ENCODE measurements around the gene MAP3K2. TPM values are rescaled to one million over a fixed set of nuclear protein-coding genes. Genes with fewer than 3 reads are reported as not detected.

MAP3K2 gene, protein sequence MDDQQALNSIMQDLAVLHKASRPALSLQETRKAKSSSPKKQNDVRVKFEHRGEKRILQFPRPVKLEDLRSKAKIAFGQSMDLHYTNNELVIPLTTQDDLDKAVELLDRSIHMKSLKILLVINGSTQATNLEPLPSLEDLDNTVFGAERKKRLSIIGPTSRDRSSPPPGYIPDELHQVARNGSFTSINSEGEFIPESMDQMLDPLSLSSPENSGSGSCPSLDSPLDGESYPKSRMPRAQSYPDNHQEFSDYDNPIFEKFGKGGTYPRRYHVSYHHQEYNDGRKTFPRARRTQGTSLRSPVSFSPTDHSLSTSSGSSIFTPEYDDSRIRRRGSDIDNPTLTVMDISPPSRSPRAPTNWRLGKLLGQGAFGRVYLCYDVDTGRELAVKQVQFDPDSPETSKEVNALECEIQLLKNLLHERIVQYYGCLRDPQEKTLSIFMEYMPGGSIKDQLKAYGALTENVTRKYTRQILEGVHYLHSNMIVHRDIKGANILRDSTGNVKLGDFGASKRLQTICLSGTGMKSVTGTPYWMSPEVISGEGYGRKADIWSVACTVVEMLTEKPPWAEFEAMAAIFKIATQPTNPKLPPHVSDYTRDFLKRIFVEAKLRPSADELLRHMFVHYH
- total RNA-seq (20.5 and 25.7 TPM in 2 replicates), polyA plus RNA-seq (2.6 and 3.4 TPM in 2 replicates), polyA minus RNA-seq (14.2 and 20.6 TPM in 2 replicates), Bru-seq, nascent RNA (percentile 85 among the genes with signal in this experiment), BruChase-seq, experiment 1, labeled RNA remaining after a 6-hour chase (percentile 81 among the genes with signal in this experiment), BruChase-seq, experiment 2, labeled RNA remaining after a 2-hour chase (percentile 88 among the genes with signal in this experiment)
- 3.4 TPM in 2 replicates for polyA plus RNA-seq (2011; cell fraction: cytosol; rRNA removed)
- polyA plus RNA-seq (2011; cell fraction: nucleus; rRNA removed): 11.8 and 12.3 TPM in 2 replicates
- 7.5 and 7.7 TPM in 2 replicates for polyA plus RNA-seq (2012)
- polyA minus RNA-seq (2011; cell fraction: cytosol; rRNA and poly(A)+ RNA removed): 39.7 TPM
- 20.2 and 21.3 TPM in 2 replicates for polyA minus RNA-seq (2011; cell fraction: nucleus; rRNA and poly(A)+ RNA removed)
- long read RNA-seq, partial matches to known transcripts: 2 of 13 reads
- long read RNA-seq, other reads (novel, unspliced or antisense): 11 of 13 reads

DNA sequence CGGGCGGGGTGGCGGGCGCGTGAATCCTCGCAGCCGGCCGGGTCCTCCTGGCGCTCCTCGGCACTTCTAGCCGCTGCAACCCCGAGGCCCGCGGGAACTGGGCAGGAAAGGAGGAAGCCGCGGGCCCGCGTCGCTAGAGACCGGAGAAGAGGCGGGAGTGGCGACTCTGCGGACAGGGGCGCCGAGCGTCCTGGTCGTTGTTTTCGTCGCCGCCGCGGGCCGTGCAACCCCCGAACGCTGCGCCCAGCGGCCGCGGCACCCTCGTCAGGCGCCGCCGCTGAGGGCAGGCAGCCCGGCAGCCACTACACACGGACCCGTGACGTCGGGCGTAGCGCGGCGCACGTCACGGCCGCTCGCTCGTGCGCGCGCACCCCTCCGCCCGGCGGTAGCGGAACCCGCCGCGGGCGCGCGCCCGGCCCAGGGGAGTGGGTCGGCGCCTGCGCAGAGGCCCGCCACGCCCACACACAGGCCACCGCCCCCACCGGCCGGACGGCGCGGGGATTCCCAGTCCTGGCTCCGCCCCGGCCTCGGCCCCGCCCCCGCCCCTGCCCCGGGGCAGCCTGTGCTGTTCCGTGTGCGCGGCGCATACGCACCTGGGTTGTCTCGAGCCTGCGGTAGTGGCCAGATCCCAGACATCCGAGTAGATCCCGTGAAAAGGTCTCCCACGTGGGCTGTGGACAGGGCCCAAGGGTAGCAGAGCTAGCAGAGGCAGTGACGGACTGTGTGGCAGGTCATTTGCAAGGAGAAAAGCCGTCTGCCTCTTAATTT is at the start of gene MAP3K2:
Gene MAP3K2, minus strand, starts transcription at position 321 of the 768 bp plus-strand sequence. CDS start 44,846 bp downstream, outside the sequence.
- H4K20me1 ChIP-seq (replicated peaks; ENCODE audit: control insufficient read depth, extremely low read depth, insufficient read depth, low read length): no peaks in the 10 kb centered on the region
- H3K9me1 ChIP-seq (replicated peaks; ENCODE audit: control insufficient read depth, extremely low read depth, insufficient read depth, low read length): no peaks in the 10 kb centered on the region
- FAIRE-seq: peak; percentile 90
- intact Hi-C loops (cut with micrococcal nuclease): loop anchor here (1.0 to 5.0 kb wide), 4 partner anchors 10 to 323 kb away; no protein-coding TSS in a partner anchor
- dilution Hi-C loops (cut with MboI; ENCODE audit: extremely low pct_ligation_motif_present, low sequenced_read_pairs): no loop called here
- peaks cover 24% of the 10 kb centered on the region for H3K4me1 ChIP-seq (ENCODE audit: control insufficient read depth, extremely low read depth, insufficient read depth, low read length)
- no TSS peak for BruUV-seq (replicated peaks)
- peak; percentile 91 for DNase-seq (ENCODE audit: low read depth, low spot score)
- H3K9me3 ChIP-seq (replicated peaks; ENCODE audit: control insufficient read depth, insufficient read depth, low read length): no peaks in the 10 kb centered on the region
- H2AFZ ChIP-seq (ENCODE audit: low read depth, low read length): peak within 1 kb of the TSS; percentile 98
- POLR2A ChIA-PET: no interaction called here
- peak within 1 kb of the TSS; percentile 69 to 77 (median 75) for H3K4me3 ChIP-seq (replicated peaks in 1 of 3; ENCODE audit: insufficient read depth in 1 of 3, low read depth in 1 of 3, low read length in 3 of 3)
- peak within 1 kb of the TSS; percentile 98 for H3K9ac ChIP-seq (replicated peaks; ENCODE audit: extremely low read depth, insufficient read depth, low read length)
- no peaks in the 10 kb centered on the region for H3K27me3 ChIP-seq (ENCODE audit: control insufficient read depth in 2 of 2, insufficient read depth in 2 of 2, low read length in 2 of 2)
- H3K4me2 ChIP-seq (ENCODE audit: insufficient read depth, low read length): peak within 1 kb of the TSS; percentile 87
- no peak for TF ChIP-seq JUN (IDR thresholded peaks at IDR 0.05; ENCODE audit: borderline replicate concordance, insufficient read depth, insufficient read length, low read depth)
- TF ChIP-seq, protein P1, sequence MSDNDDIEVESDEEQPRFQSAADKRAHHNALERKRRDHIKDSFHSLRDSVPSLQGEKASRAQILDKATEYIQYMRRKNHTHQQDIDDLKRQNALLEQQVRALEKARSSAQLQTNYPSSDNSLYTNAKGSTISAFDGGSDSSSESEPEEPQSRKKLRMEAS (IDR thresholded peaks at IDR 0.05; ENCODE audit: insufficient read depth, insufficient read length): no peak
- TF ChIP-seq EZH2 (IDR thresholded peaks at IDR 0.05; ENCODE audit: borderline replicate concordance, low read depth, low read length, severe bottlenecking): no peak
- TF ChIP-seq, protein P2, sequence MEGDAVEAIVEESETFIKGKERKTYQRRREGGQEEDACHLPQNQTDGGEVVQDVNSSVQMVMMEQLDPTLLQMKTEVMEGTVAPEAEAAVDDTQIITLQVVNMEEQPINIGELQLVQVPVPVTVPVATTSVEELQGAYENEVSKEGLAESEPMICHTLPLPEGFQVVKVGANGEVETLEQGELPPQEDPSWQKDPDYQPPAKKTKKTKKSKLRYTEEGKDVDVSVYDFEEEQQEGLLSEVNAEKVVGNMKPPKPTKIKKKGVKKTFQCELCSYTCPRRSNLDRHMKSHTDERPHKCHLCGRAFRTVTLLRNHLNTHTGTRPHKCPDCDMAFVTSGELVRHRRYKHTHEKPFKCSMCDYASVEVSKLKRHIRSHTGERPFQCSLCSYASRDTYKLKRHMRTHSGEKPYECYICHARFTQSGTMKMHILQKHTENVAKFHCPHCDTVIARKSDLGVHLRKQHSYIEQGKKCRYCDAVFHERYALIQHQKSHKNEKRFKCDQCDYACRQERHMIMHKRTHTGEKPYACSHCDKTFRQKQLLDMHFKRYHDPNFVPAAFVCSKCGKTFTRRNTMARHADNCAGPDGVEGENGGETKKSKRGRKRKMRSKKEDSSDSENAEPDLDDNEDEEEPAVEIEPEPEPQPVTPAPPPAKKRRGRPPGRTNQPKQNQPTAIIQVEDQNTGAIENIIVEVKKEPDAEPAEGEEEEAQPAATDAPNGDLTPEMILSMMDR (IDR thresholded peaks at IDR 0.05; ENCODE audit: extremely low read depth in 1 of 2, insufficient read depth in 1 of 2, low read depth in 1 of 2, low read length in 2 of 2): no peak
- TF ChIP-seq POLR2A (IDR thresholded peaks at IDR 0.05; ENCODE audit: low read depth, low read length): peak; percentile 83
- TF ChIP-seq GATA2 (IDR thresholded peaks at IDR 0.05; ENCODE audit: insufficient read depth, insufficient read length, low read depth, low read length): no peak
- peak; percentile 93 for TF ChIP-seq POLR2AphosphoS5 (IDR thresholded peaks at IDR 0.05; ENCODE audit: insufficient read depth, low read depth, low read length)
- CTCF ChIA-PET: interaction anchor here (0.7 to 1.2 kb wide), 3 partner anchors 14 to 28 kb away, joined by 3 to 4 read pairs (median 4); no protein-coding TSS in a partner anchor
- peaks cover 35% of the 10 kb centered on the region for H3K79me2 ChIP-seq (ENCODE audit: control insufficient read depth, insufficient read depth, low read length)
- H3K27ac ChIP-seq (ENCODE audit: insufficient read depth, low read depth, low read length): peak within 1 kb of the TSS; percentile 94
- H3K36me3 ChIP-seq (ENCODE audit: control insufficient read depth in 2 of 2, extremely low read depth in 1 of 2, insufficient read depth in 2 of 2, low read length in 2 of 2): no peaks in the 10 kb centered on the region
